ENCODE data around the gene RIPOR2. TPM values are rescaled to one million over a fixed set of nuclear protein-coding genes. Genes with fewer than 3 reads are reported as not detected.
"Not testable (repeated sequence)": the region's sequence is repeated elsewhere in the genome, so short reads cannot be mapped to it uniquely, and the experiment has no call there.

The RIPOR2 gene
- total RNA-seq, 2 experiments from 2014 or later, result 18.0 to 28.9 TPM

GRCh38 chr6:24755279-24755678 lies 180.5 kb downstream of the RIPOR2 start:
- no peaks in the 10 kb centered on the region for H4K20me1 ChIP-seq (ENCODE audit: insufficient read depth, low read length)
- H2AFZ ChIP-seq (ENCODE audit: low read length), result no peak overlapping the region
- intact Hi-C loops (cut with micrococcal nuclease; ENCODE audit: unreplicated experiment), result no loop called here
- CTCF ChIA-PET (ENCODE audit: unreplicated experiment), result no interaction called here
- H3K4me1 ChIP-seq (ENCODE audit: insufficient read depth, low read length, poor library complexity, severe bottlenecking), result no peaks in the 10 kb centered on the region
- TF ChIP-seq CTCF (conservative IDR thresholded peaks at IDR 0.05; ENCODE audit: low read length) (no peak), EZH2phosphoT487 (IDR thresholded peaks at IDR 0.05; ENCODE audit: borderline replicate concordance, low read depth, low read length) (no peak)
- peaks cover 19% of the 10 kb centered on the region; the same call in 1 of the 2 replicates for H3K9me3 ChIP-seq (ENCODE audit: low read length)
- H3K4me2 ChIP-seq (ENCODE audit: low read length), result no peak overlapping the region
- no peaks in the 10 kb centered on the region for H3K79me2 ChIP-seq (ENCODE audit: insufficient read depth, low read depth, low read length)
- H3K27ac ChIP-seq (ENCODE audit: low read depth, low read length, poor library complexity, severe bottlenecking), result no peak overlapping the region
- H3K36me3 ChIP-seq (ENCODE audit: insufficient read depth, low read length), result no peaks in the 10 kb centered on the region
- DNase-seq (ENCODE audit: low spot score), result no peak
- no TSS peak for BruUV-seq (replicated peaks)
- POLR2A ChIA-PET, result interaction anchor here (1.2 kb wide), 1 partner anchor 23 kb away, joined by 4 read pairs; no protein-coding TSS in a partner anchor
- no peaks in the 10 kb centered on the region for H3K9me2 ChIP-seq (ENCODE audit: insufficient read depth, low read length)
- H3K4me3 ChIP-seq (ENCODE audit: low read depth, low read length, poor library complexity, severe bottlenecking), result no peak overlapping the region

GRCh38 chr6:24754378-24754777 lies 181.4 kb downstream of the RIPOR2 start:
- BruUV-seq (replicated peaks); H3K4me3 ChIP-seq (ENCODE audit: low read depth, low read length, poor library complexity, severe bottlenecking); H3K27ac ChIP-seq (ENCODE audit: low read depth, low read length, poor library complexity, severe bottlenecking); H3K4me2 ChIP-seq (ENCODE audit: low read length); H3K9me2 ChIP-seq (ENCODE audit: insufficient read depth, low read length); DNase-seq (ENCODE audit: low spot score); H3K4me1 ChIP-seq (ENCODE audit: insufficient read depth, low read length, poor library complexity, severe bottlenecking); H3K36me3 ChIP-seq (ENCODE audit: insufficient read depth, low read length); H3K79me2 ChIP-seq (ENCODE audit: insufficient read depth, low read depth, low read length); H4K20me1 ChIP-seq (ENCODE audit: insufficient read depth, low read length); intact Hi-C loops (cut with micrococcal nuclease; ENCODE audit: unreplicated experiment); CTCF ChIA-PET (ENCODE audit: unreplicated experiment); H2AFZ ChIP-seq (ENCODE audit: low read length): not testable (repeated sequence)
- peaks cover 19% of the 10 kb centered on the region; the same call in 1 of the 2 replicates for H3K9me3 ChIP-seq (ENCODE audit: low read length)
- POLR2A ChIA-PET, result interaction anchor here (1.2 to 1.6 kb wide), 3 partner anchors 9 to 24 kb away, joined by 4 to 6 read pairs (median 5); no protein-coding TSS in a partner anchor

Other genes with a start within 250 kb of the RIPOR2 start
- 36.6 and 42.3 TPM in 2 replicates for gene C6orf62, start 216.8 kb downstream of the RIPOR2 start, total RNA-seq (2014; rRNA removed; shearing (Covaris generic))
- gene C6orf62, start 216.8 kb downstream of the RIPOR2 start, total RNA-seq (2022), result 77.4 and 81.2 TPM in 2 replicates
- 101 and 130 TPM in 2 replicates for gene GMNN, start 161.0 kb downstream of the RIPOR2 start, total RNA-seq (2014; rRNA removed; shearing (Covaris generic))
- 120 and 131 TPM in 2 replicates for gene GMNN, start 161.0 kb downstream of the RIPOR2 start, total RNA-seq (2022)
- not detected in 2 replicates for gene ARMH2, start 137.0 kb downstream of the RIPOR2 start, total RNA-seq (2014; rRNA removed; shearing (Covaris generic))
- gene ARMH2, start 137.0 kb downstream of the RIPOR2 start, total RNA-seq (2022), result not detected in 2 replicates

Measured in OCI-LY7 (cell line).